NCI-H187 (cell line): Measurements from ENCODE around the gene ATP10B.
A peak's percentile ranks its signal among the peaks of the same experiment; 100 is the strongest.
"Not testable (repeated sequence)": the region's sequence is repeated elsewhere in the genome, so short reads cannot be mapped to it uniquely, and the experiment has no call there.

Experiments
- DNase-seq, 2 experiments: peaks; one replicate each; lab custom pipeline; 2025; lab: John Stamatoyannopoulos, UW

Gene ATP10B

DNA sequence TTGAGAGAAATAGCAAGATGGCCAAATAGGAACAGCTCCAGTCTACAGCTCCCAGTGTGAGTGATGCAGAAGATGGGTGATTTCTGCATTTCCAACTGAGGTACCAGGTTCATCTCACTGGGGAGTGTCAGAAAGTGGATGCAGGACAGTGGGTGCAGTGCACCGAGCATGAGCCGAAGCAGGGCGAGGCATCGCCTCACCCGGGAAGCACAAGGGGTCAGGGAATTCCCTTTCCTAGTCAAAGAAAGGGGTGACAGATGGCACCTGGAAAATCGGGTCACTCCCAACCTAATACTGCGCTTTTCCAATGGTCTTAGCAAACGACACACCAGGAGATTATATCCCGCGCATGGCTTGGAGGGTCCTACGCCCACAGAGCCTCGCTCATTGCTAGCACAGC, 39.0 kb downstream of the ATP10B start:
- not testable (repeated sequence) for DNase-seq

DNA sequence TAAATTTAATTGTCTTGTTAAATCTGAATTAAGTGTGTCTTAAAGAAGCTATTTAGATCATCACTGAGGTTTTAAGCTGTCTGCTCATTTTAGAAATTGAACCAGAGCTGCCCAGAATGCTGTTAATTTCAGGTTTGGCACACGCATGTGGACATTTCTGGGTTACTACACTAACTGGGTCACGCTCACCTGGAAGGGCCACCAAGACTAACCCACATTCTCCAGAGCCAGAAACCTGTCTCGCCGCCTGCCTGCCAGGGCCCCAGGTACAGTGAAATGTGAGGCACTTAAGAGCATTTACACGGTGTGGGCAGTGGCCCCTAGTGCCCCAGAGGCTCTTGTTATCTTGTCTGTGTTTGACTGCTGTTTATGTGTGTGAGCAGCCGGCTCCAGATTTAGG, 46.6 kb downstream of the ATP10B start:
- DNase-seq = no peak

DNA sequence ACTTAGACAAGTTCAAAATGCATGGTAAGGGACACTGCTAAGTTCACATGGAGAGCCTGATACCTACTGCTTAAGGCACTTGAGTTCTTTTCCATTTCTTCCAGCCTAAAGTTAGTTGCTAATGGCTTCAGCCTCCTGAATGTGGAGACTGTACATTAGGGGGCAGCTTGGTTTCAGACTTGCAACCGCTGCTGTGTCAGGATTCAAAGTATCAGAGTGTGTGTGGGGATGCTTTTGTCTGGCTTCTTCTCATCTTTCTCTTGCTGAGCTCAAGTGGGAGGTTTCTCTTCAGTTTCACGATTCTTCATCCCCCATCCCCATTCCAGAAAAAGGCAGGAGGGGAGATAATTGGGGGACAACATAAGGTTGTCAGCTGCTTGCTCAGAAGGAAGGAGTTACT, 49.4 kb downstream of the ATP10B start:
- no peak for DNase-seq

DNA sequence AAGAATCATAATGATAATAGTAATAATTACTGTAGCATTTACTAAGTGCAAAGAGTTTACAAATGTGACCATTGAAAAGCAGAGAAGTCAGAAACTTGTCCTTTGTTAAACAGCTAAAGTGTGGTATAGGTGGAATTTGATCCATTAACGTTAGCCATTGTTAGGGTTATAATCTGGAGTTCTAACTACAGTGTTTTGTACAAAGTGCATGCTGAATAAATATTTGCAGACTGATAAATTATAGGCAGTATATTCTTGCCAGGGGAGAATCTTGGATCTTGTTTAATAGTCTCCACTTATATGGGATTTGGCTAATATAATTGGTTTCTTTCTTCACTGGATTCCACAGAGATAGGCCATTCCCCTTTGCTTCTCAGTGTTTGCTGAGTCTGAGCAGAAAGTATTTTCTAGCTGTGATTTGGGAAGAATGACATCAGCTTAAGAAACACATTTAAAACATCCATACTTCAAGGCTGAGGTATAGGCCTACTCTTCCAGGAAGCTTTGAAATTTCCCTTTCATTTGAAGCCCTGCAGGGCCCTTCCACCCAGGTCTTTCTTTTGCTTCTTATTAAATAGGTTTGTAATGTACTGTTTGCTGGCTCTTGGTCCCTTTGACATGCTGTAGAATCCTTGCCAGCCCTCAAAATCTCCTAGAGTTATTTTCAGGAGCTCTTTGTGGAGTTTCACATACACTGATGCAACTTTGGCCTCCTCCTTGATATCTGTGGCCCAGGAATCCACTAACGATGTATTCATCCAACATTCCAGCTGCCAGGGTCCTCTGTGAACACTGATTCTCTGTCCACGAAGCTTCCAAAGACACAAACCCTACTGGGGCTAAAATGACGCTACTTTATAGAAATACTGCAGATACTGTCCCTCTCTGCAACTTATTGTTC, 51.4 kb downstream of the ATP10B start:
- no peak for DNase-seq

DNA sequence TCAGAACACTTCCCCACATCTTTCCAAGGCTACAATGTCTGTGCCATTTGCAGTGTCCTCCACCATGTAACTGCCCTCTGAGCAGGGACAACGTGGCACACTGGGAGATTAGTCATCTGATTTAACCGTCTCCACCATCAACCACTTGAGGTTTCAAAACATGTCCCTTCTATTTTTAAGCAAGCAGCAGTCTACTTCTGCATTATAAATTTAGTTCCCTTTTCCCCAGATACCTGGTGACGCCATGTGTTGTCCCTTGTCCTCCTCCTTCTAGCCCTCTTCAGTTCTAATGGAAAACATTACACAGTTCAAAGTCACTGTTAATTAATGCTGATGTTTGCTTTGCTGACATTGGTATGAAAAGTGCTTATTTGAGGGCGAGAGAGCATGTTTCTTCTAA, 52.8 kb downstream of the ATP10B start:
- peak; percentile 50 to 82 for DNase-seq

DNA sequence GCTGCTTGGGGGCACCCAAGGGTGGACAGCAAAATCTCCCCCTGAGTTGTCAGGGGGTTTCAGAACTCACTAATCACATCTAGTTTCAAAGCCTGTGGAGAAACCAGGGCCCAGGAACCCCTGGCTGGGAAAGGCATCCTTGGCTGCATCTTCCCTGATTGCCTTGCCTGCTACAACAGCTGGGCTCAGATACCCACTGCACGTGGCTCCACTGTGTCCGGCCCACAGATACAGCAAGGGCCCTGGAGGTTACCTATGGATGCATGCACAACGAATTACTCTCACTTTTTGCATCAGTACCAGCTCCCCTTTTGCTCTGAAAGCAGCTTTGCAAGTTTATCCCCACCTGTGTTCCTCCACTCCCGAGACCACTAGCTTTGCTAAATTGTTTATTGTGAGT, 55.0 kb downstream of the ATP10B start:
- DNase-seq = no peak

DNA sequence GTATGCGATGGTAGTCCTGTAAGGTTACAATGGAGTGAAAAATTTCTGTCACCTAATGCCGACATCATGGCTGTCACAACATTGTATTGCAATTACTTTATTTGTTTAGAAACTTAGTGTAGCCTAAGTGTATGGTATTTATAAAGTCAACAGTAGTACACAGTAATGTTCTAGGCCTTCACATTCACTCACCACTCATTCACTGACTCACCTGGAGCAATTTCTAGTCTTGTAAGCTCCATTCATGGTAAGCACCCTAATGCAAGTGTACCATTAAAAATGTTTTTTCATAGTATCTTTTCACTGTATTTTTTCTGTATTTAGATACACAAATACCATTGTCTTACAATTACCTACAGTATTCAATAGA, 58.5 kb downstream of the ATP10B start:
- DNase-seq = no peak

DNA sequence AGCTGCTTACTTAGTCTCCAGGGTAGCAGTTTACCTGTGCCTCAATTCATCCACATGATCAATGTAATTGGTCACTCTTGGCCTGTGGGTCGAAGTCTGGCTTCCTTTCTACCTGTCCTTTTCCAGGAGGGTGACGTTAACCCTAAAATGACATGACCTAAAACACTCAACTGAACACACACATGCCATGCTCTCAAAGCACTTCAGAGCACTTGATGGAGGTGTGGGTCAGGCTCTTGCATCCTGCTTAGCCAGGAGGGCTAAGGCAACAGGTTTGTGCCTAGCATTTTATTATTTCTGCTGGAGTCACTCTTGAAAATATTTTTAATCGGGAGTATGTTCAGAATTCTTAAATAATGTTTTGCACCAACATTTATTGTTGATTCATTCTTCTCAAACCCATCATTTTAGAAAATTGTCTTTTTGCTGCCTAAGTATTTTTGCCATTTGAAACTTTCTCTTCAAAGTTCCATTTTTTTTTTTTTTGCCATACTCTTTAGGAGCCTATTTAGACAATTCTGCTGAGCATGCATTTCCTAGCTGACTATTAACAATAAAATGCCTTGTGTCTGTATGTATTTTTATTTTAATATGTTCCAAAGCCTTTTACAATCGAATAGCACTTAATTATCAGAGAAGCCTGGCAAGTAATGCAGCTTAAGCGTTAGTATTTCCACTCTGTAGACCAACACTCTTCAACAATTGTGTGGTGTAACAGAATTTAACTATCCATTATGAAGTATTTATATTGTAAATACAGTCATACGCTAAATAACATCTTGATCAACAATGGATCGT, 59.1 kb downstream of the ATP10B start:
- no peak for DNase-seq

DNA sequence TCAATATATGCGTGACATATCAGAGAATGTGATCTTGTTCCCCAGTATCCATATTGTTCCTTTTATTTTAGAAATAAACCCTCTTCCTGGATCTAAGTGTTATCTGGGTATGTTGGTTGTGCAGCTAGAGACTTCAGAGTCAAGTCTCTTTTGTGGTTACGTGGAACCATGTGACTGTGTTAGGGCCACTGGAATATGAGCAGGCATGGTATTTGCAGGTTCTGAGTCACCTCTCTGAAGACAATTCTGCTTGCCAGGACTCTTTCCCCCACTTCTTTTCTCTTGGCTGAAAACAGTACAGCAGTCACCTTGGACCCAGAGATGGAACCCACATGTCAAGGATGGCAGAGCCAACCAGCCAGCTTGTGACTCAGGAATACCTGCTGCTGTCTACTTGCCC, 59.7 kb downstream of the ATP10B start:
- DNase-seq = no peak

DNA sequence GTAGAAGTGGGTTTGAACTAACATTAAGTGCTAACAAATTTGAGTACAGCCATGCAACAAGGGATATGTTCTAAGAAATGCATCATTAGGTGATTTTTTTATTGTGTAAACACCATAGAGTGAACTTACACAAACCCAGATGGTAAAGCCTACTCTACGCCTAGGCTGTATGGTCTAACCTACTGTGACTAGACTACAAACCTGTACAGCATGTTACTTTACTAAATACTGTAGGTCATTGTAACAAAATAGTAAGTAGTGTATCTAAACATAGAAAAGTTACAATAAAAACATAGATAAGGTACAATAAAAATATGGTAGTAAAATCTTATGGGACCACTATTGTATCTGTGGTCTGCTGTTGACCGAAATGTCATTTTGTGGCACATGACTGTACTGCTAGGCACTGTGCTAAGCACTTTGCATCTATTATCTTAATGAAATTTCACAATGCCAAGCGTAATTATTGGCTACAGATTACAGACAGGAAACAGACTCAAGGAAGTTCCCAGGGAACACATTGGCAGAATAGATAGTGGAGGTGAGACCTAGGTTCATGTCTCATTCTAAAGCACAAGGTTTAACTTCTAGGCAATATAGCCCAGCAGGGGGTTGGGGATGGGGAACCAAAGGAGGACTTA, 62.7 kb downstream of the ATP10B start:
- DNase-seq = no peak

DNA sequence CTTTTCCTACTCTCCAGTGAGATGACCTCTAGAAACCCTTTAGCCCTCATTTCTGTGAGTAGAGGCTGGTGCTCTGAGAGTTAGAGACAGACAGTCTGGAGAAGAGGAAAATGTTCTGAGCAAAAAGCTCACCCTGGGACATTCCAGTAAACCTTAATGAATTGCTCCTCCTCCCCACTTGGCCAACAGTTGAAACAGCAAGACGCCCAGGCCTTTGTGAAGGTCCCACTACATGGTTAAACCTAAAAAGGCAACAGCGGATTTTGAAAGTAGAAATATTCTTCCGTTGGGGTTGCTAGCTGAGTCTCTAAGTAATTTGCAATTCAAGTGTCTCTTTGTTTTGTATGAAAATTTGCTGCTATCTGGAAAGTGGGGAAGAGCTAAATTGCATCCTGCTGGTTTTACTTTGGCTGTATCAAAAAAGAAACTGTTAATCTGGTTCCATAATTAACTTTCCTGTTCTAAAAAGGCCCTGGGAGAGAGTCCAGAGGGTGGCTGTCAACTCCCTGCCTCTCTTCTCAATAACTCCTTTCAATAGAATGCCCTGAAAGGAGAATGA, 63.8 kb downstream of the ATP10B start:
- no peak for DNase-seq

DNA sequence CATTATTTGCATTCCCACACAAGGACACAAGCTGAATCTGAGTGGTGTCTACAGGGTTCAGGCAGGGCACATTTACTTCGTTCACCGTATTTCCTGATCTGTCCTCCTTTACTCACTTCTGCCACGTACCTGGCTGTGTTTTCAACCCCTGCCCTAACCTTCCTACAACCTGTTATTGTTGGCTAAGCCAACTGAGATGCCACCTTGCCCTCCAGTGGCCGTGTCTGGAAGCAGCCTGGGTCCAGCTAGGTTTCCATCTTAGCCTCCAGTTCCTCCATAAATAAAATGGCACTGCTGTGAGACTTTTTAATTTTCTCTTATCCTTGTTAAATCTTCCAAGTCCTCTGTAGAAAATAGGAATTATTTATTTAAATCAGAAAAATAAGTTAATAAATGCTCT, 64.8 kb downstream of the ATP10B start:
- peak in 1 of 2 experiments; percentile 15 for DNase-seq

DNA sequence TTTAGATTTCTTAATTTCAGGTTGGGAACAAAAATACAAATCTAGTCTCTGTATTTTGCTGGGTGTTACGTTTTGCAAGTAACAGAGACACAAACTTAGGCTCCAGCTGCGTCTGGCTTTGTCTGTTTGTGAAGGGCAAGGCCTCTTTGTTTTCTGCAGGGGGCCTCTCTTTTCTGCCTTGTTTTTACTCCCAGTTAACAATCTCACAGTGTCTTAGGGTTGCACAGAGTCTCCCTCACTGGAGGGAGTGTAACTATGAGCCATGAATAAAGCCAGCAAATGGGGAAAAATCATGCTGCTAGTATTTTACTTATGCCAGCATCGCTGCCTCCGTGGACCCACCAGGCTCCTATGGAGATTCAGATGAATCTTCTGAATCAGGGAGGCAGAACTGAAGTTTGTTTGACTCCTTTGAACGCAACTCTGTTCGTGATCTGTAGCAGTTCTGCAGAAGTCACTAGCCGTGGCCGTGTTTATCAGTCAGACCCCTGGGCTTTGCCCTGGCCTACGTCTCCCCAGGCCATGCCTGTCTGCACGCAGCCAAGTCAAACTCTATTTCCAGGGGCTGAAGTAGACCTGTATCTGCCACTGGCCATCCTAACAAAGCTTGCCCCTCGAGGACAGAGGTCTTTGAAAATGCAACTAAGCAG, 77.2 kb downstream of the ATP10B start:
- no peak for DNase-seq

DNA sequence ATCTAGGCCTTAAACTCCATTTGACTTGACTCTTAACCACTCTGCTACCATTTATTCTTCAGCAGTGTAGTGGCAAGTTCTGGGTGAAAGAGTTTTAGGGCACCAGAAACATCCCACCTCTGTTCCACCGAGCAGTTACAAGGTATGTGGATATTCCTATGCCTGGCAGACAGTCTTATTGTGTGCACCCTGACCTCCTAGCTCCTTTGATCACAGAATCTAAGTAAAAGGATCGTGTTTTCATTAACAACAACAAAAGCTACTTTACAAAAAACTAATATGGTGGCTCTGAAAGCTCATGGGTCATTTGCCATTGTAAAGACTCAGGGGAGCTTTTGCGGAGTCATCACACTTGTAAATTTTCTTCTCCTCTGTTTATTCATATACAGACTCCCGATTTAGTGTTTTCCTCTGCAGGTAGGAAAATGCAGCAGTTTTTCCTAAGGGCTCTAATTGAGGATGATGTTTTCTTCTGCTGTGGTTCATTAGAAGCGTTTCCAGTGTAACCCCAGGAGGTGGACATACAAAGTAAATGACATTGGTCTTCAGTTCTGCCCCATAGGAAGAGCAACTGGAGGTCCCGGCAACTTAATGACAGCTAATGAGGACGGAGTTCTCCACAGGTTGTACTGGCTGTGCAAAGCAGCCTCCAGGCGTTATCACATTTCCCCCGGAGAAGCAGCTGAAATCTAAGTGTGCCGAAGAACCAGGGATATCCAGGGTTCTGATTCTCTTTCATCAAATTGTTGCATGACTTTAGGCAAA, 78.2 kb downstream of the ATP10B start:
- no peak for DNase-seq

DNA sequence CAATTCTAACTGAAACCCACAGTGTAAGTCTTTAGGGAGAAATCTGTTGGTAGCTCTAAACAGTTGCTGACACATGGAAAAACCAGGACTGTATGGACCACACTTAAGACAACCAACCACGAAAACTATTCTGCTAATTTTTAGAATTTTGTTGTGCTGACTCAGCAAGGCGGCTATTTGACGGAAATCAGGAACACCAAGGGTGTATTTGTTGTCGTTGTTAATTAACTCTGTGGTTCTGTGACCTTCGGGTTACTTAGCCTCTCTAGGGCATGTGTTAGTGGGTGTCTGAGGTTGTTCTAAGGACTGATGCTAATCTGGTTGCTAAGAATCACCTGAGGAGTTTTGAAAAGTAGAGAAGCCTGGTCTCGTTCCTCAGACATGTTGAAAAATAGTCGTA, 79.2 kb downstream of the ATP10B start:
- DNase-seq = no peak

DNA sequence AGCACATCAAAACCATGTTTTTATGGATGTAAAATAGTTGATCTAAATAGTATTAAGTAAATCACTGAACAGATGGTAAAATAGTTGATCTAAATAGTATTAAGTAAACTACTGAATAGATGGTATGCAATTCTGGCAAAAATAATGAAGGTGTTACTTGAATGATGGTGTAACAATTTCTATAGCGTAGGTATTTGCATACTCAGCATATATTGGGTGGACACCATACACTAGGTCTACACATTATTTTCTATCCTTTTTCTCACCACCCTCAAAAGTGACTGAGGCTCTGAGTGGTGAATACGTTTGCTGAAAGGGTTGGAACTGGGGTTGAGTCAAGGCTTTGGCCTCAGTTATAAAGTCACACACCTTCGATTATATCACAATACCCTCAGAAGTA, 81.3 kb downstream of the ATP10B start:
- DNase-seq = no peak

DNA sequence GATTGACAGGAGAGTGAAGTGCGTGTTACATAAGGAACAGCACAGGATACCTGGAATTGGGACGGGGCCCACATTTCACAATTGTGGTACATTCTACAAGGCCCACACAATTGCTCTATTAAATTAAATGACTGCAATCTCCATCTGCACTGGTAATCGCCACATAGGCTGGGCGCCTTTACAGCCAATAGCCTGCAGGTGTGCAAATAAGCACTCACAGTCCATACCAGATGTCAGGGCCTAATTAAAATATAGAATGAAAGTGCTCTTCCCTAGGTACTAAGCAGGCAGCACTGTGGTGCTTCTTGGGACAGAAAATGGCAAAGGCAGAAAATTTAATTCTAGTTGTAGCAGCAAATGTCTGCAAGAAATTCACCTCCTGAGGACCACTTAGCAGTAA, 82.7 kb downstream of the ATP10B start:
- no peak for DNase-seq

DNA sequence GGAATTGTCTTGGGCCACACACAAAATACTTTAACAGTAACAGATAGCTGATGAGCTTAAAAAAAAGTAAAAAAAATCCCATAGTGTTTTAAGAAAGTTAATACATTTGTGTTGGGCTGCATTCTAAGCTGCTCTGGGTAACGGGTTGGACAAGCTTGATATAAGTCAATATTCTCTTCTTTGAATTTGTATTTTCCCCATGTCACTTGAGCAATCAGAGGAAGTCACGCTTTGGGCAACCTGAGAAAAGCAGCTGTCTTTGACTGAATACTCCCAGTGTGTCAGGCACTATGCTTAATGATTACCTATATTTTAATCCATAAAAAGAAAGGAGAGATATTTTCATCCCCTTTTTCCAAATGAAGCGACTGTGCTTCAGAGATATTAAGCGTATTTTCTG, 84.9 kb downstream of the ATP10B start:
- DNase-seq = no peak

DNA sequence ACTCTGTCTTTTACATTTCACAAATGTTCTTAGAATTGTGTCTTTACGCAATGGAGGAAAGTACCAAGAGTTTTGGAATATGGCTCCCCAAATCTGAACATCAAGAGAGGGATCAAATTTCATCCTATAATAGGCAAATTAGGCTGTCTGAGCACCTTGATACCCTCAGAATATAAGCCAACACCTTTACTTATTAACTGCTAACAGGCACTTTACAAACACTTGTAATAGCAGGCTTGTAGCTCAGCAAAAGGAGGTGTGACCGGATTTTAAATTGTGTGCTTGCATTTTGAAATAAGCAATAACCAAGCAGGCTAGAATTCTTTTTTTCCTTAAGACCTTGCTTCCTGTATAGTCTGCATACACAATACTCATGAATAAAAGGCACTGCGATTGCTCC, 92.0 kb downstream of the ATP10B start:
- no peak for DNase-seq

DNA sequence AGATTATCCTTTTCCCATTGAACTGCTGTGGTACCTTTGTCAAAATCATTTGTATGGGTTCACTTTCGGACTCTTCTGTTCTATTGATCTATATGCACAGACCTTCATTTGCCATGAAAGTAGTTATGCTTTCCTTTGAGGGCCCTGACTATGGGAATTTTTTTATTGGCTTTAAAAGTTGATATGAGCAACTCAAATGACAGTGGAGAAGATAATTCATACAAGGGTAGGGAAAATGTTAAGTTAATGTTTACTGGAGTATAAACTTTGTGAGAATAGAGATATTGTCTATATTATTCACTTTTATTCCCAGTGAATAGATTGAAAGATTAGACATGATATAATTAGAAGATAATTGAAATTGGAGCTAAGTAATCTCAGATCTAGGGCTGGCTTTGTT, 94.8 kb downstream of the ATP10B start:
- no peak for DNase-seq

DNA sequence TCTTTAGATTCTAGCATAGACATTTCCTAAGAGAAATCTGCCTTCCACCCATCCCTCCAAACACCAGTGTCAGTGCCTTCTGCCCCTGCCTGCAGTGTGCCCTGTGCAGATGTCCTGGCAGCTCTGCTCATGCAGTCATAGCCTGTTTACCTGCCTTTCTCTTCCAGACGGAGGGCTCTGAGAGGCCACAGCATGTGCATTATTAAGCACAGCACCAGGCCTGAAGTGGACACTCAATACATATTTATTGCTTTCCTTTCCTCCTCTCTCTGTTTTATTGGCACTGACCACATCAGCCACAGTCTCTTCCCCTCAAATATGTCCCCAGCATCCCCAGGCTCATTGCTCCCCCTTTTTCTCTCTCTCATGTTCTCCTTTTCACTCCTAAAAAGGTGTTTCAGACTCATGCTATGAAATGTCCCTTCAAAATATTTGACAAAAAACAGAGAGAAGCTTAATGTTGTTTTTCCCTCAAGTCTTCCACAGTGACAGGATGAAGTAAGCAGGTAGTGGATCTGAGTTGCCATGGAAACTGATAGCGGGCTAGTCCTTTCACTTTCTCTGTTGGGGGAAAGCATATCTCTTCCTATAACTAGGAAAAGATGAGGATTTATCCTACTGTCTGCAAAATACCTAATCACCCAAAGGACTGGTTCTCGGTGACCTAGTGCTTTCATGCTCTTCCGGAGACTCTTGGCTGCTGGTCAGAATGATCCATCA, 100.9 kb downstream of the ATP10B start:
- no peak for DNase-seq
